HepG2 (cell line): Measurements from ENCODE around the gene SLC11A1. TPM values are rescaled to one million over a fixed set of nuclear protein-coding genes. Genes with fewer than 3 reads are reported as not detected.

Source experiments
- AKAP8 ChIP-seq: sonication (generic); formaldehyde crosslinking; IDR thresholded peaks from 2 replicates; pipeline ENCODE4 v1.5.1; 2020; ENCODE audit warnings: mild to moderate bottlenecking, missing genetic modification reagents
- CC2D1A ChIP-seq: sonication (generic); formaldehyde crosslinking; IDR thresholded peaks from 2 replicates; pipeline ENCODE4 v1.8.1; 2023; ENCODE audit warnings: mild to moderate bottlenecking, missing genetic modification reagents
- ELK4 ChIP-seq: sonication (generic); formaldehyde crosslinking; IDR thresholded peaks from 2 replicates; pipeline ENCODE4 v1.9.0; 2021; ENCODE audit warnings: missing genetic modification reagents, borderline replicate concordance
- FOXJ3 ChIP-seq: sonication (generic); formaldehyde crosslinking; IDR thresholded peaks from 2 replicates; pipeline ENCODE4 v1.4.0; 2020; ENCODE audit warnings: missing genetic modification reagents, mild to moderate bottlenecking, borderline replicate concordance
- GABPA ChIP-seq, 2 experiments: IDR thresholded peaks; 2 replicates each; pipeline ENCODE4 v1.6.1; 2011 to 2016; ENCODE audit warnings: low read depth in 2 of 2, low read length in 1 of 2, missing biosample characterization in 1 of 2, missing genetic modification characterization in 1 of 2
- GABPB1 ChIP-seq: IDR thresholded peaks from 2 replicates; pipeline ENCODE4 v1.6.1; 2016; ENCODE audit warnings: mild to moderate bottlenecking, missing genetic modification reagents, moderate library complexity, missing compliant biosample characterization
- GPN1 ChIP-seq: sonication (generic); formaldehyde crosslinking; IDR thresholded peaks from 2 replicates; pipeline ENCODE4 v1.5.1; 2020; ENCODE audit warnings: missing genetic modification reagents, borderline replicate concordance
- HINFP ChIP-seq: sonication (generic); formaldehyde crosslinking; IDR thresholded peaks from 2 replicates; pipeline ENCODE4 v1.4.0; 2020; ENCODE audit warnings: low read depth, mild to moderate bottlenecking, missing genetic modification reagents
- IRX3 ChIP-seq: sonication (generic); formaldehyde crosslinking; IDR thresholded peaks from 2 replicates; pipeline ENCODE4 v1.8.1; 2023; ENCODE audit warnings: mild to moderate bottlenecking, low read depth, missing genetic modification reagents, borderline replicate concordance
- NFE2 ChIP-seq: sonication (generic); formaldehyde crosslinking; IDR thresholded peaks from 2 replicates; pipeline ENCODE4 v1.4.0; 2020; ENCODE audit warnings: missing genetic modification reagents
- PAX8 ChIP-seq: sonication (generic); formaldehyde crosslinking; IDR thresholded peaks from 2 replicates; pipeline ENCODE4 v1.8.0; 2022; ENCODE audit warnings: mild to moderate bottlenecking, missing genetic modification reagents, borderline replicate concordance
- SMARCC2 ChIP-seq: fragments of 450-650 bp; IDR thresholded peaks from 2 replicates; pipeline ENCODE4 v1.6.1; 2017; ENCODE audit warnings: antibody characterized with exemption, mild to moderate bottlenecking
- ZFP37 ChIP-seq: sonication (generic); formaldehyde crosslinking; IDR thresholded peaks from 2 replicates; pipeline ENCODE4 v1.4.0; 2020; ENCODE audit warnings: missing genetic modification reagents, borderline replicate concordance
- ZNF121 ChIP-seq: sonication (generic); formaldehyde crosslinking; IDR thresholded peaks from 2 replicates; pipeline ENCODE4 v1.5.0; 2020; ENCODE audit warnings: mild to moderate bottlenecking, missing genetic modification reagents
- ZNF253 ChIP-seq: sonication (generic); formaldehyde crosslinking; IDR thresholded peaks from 2 replicates; pipeline ENCODE4 v1.8.0; 2022; ENCODE audit warnings: mild to moderate bottlenecking, missing genetic modification reagents, borderline replicate concordance
- ZNF580 ChIP-seq: IDR thresholded peaks from 2 replicates; pipeline ENCODE4 v1.6.1; 2016; ENCODE audit warnings: low read depth, borderline replicate concordance
- polyA plus RNA-seq, 8 experiments: library from polyadenylated mRNA; depleted of rRNA in 3 of 8; stranded (reverse) in 7 of 8; unstranded in 1 of 8; fragments of >200 nt; fragmentation: Illumina TruSeq in 4 of 8; extraction: Trizol in 4 of 8; gene quantifications; 2 replicates each; pipeline versions ENCODE4 v1.2.1 to v1.2.3, GENCODE V29; 2011 to 2016; ENCODE audit warnings: low read depth in 4 of 8, missing spikeins in 1 of 8, mixed read lengths in 1 of 8; ENCODE audit not compliant: insufficient read depth in 1 of 8
- total RNA-seq, 5 experiments: library from RNA; depleted of rRNA; stranded (reverse); fragments of >200 nt; fragmentation: Illumina TruSeq; extraction: Trizol; gene quantifications; 2 replicates each; pipeline ENCODE4 v1.2.3, GENCODE V29; 2016; ENCODE audit warnings: low read depth in 1 of 5
- TF ChIP-seq, protein P1 (sequence below): sonication (generic); formaldehyde crosslinking; IDR thresholded peaks from 2 replicates; pipeline ENCODE4 v1.4.0; 2020; ENCODE audit warnings: mild to moderate bottlenecking, missing genetic modification reagents
- TF ChIP-seq, protein P2 (sequence below): IDR thresholded peaks from 2 replicates; pipeline ENCODE4 v1.6.1; 2016; ENCODE audit warnings: missing compliant biosample characterization, missing genetic modification reagents, borderline replicate concordance
- TF ChIP-seq, protein P3 (sequence below): sonication (generic); formaldehyde crosslinking; IDR thresholded peaks from 2 replicates; pipeline ENCODE4 v1.9.0; 2021; ENCODE audit warnings: missing genetic modification reagents, borderline replicate concordance

The SLC11A1 gene
- total and polyA plus RNA-seq, 2 of the 13 experiments (the other 11 are each of a cell fraction or from before 2014, with no cell fraction given), result 0.33 to 2.3 TPM

DNA sequence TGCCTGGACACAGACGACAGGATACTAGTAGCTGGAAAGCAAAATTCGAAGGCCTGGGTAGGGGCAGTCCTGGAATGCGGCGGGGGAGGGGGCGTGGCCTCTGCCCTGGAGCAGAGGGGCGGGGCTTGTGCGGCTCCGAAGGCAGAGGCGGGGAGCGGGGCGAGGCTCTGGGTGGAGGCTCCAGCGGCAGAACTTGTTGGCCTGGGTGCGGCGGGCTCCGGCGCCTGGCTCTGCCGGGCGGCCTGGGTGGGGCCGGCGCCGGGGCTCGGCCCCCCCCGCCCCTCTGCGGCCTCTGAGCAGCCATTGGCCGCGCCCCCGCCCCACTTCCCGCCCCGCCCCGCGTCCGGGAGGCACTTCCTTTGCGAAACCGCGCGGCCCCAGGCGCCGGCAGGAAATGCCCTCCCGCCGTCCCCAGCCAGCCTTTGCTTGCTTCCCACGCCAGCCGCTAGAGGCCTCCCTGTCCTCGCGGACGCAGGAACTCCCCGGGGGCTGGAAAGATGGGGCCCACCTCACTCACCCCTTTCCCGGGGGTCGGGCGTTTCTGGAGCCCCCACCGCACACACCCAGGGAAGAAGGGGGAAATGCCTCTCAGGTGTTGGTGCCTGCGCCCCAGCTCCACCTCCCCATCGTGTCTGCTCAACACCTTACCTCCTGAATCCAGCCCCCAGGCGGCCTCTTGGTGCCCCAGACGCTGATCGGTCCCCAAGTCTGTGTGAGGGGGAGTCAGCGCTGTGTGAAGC is 24.3 kb downstream of the SLC11A1 start (continued):
- TF ChIP-seq HINFP (CRISPR knock-in tag), result no peak; the same call in 1 of the 2 replicates
- peak; percentile 31; the same call in 1 of the 2 replicates for TF ChIP-seq FOXJ3 (CRISPR knock-in tag)
- TF ChIP-seq ELK4 (CRISPR knock-in tag), result no peak
- TF ChIP-seq GABPB1, result peak; percentile 90
- TF ChIP-seq AKAP8, result peak; percentile 98
- no peak for TF ChIP-seq GABPA (IDR thresholded peaks at IDR 0.05; ENCODE audit: low read depth, low read length)
- TF ChIP-seq GABPA (CRISPR knock-in tag; IDR thresholded peaks at IDR 0.05; ENCODE audit: low read depth), result peak; percentile 88
- TF ChIP-seq ZNF253 (CRISPR knock-in tag), result no peak
- TF ChIP-seq NFE2 (CRISPR knock-in tag), result no peak
- TF ChIP-seq GPN1 (CRISPR knock-in tag), result no peak
- TF ChIP-seq, protein P1, sequence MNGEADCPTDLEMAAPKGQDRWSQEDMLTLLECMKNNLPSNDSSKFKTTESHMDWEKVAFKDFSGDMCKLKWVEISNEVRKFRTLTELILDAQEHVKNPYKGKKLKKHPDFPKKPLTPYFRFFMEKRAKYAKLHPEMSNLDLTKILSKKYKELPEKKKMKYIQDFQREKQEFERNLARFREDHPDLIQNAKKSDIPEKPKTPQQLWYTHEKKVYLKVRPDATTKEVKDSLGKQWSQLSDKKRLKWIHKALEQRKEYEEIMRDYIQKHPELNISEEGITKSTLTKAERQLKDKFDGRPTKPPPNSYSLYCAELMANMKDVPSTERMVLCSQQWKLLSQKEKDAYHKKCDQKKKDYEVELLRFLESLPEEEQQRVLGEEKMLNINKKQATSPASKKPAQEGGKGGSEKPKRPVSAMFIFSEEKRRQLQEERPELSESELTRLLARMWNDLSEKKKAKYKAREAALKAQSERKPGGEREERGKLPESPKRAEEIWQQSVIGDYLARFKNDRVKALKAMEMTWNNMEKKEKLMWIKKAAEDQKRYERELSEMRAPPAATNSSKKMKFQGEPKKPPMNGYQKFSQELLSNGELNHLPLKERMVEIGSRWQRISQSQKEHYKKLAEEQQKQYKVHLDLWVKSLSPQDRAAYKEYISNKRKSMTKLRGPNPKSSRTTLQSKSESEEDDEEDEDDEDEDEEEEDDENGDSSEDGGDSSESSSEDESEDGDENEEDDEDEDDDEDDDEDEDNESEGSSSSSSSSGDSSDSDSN (CRISPR knock-in tag), result no peak; the same call in none of the 2 replicates
- TF ChIP-seq IRX3 (CRISPR knock-in tag), result no peak
- peak; percentile 33 for TF ChIP-seq ZNF580
- no peak for TF ChIP-seq CC2D1A (CRISPR knock-in tag)
- no peak for TF ChIP-seq PAX8 (CRISPR knock-in tag)
- TF ChIP-seq ZNF121 (CRISPR knock-in tag), result peak; percentile 39; the same call in 1 of the 2 replicates
- TF ChIP-seq SMARCC2, result no peak
- TF ChIP-seq, protein P2, sequence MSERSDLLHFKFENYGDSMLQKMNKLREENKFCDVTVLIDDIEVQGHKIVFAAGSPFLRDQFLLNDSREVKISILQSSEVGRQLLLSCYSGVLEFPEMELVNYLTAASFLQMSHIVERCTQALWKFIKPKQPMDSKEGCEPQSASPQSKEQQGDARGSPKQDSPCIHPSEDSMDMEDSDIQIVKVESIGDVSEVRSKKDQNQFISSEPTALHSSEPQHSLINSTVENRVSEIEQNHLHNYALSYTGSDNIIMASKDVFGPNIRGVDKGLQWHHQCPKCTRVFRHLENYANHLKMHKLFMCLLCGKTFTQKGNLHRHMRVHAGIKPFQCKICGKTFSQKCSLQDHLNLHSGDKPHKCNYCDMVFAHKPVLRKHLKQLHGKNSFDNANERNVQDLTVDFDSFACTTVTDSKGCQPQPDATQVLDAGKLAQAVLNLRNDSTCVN, result peak; percentile 31; the same call in 1 of the 2 replicates
- TF ChIP-seq, protein P3, sequence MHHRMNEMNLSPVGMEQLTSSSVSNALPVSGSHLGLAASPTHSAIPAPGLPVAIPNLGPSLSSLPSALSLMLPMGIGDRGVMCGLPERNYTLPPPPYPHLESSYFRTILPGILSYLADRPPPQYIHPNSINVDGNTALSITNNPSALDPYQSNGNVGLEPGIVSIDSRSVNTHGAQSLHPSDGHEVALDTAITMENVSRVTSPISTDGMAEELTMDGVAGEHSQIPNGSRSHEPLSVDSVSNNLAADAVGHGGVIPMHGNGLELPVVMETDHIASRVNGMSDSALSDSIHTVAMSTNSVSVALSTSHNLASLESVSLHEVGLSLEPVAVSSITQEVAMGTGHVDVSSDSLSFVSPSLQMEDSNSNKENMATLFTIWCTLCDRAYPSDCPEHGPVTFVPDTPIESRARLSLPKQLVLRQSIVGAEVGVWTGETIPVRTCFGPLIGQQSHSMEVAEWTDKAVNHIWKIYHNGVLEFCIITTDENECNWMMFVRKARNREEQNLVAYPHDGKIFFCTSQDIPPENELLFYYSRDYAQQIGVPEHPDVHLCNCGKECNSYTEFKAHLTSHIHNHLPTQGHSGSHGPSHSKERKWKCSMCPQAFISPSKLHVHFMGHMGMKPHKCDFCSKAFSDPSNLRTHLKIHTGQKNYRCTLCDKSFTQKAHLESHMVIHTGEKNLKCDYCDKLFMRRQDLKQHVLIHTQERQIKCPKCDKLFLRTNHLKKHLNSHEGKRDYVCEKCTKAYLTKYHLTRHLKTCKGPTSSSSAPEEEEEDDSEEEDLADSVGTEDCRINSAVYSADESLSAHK, result peak; percentile 92
- 0 out of 2 replicates have a peak, but pooled peaks have one; percentile 23 for TF ChIP-seq ZFP37
